Measurements from ENCODE around the gene TNFAIP8.

Gene TNFAIP8

GRCh38 chr5:119404033-119404432 lies 48.2 kb downstream of the TNFAIP8 start:
- TF ChIP-seq TCF12 (IDR thresholded peaks at IDR 0.05; ENCODE audit: low read depth): no peak
- TF ChIP-seq, protein P1, sequence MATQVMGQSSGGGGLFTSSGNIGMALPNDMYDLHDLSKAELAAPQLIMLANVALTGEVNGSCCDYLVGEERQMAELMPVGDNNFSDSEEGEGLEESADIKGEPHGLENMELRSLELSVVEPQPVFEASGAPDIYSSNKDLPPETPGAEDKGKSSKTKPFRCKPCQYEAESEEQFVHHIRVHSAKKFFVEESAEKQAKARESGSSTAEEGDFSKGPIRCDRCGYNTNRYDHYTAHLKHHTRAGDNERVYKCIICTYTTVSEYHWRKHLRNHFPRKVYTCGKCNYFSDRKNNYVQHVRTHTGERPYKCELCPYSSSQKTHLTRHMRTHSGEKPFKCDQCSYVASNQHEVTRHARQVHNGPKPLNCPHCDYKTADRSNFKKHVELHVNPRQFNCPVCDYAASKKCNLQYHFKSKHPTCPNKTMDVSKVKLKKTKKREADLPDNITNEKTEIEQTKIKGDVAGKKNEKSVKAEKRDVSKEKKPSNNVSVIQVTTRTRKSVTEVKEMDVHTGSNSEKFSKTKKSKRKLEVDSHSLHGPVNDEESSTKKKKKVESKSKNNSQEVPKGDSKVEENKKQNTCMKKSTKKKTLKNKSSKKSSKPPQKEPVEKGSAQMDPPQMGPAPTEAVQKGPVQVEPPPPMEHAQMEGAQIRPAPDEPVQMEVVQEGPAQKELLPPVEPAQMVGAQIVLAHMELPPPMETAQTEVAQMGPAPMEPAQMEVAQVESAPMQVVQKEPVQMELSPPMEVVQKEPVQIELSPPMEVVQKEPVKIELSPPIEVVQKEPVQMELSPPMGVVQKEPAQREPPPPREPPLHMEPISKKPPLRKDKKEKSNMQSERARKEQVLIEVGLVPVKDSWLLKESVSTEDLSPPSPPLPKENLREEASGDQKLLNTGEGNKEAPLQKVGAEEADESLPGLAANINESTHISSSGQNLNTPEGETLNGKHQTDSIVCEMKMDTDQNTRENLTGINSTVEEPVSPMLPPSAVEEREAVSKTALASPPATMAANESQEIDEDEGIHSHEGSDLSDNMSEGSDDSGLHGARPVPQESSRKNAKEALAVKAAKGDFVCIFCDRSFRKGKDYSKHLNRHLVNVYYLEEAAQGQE (IDR thresholded peaks at IDR 0.05; ENCODE audit: low read depth): no peak
- TF ChIP-seq NFIC (IDR thresholded peaks at IDR 0.05): no peak
- no peak for TF ChIP-seq ZBTB7A (IDR thresholded peaks at IDR 0.05; ENCODE audit: low read depth)
- TF ChIP-seq FOXM1 (IDR thresholded peaks at IDR 0.05; ENCODE audit: borderline replicate concordance, low read depth): no peak
- no peak for TF ChIP-seq TAF1 (IDR thresholded peaks at IDR 0.05; ENCODE audit: low read depth)

DNA sequence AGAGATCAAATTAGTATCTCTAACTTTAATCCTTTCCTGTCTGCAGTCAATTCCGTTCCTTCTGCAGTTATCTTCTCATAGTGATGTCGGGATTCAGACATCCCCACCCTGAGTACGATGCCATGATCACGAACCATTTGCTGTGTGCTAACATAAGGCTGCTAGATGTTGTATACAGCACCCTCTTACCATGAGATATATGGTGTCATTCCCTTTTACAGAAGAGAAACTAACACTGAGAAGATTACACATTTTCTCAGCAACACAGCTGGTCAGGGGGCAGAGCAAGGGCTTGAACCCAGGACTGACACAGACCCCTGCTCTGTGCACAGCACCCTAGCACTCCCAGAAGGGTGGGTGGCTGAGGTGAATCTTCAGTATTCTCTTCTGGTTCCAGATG lies 49.6 kb downstream of the TNFAIP8 start:
- TF ChIP-seq, protein P1 (IDR thresholded peaks at IDR 0.05; ENCODE audit: low read depth): no peak
- no peak for TF ChIP-seq EP300 (IDR thresholded peaks at IDR 0.05; ENCODE audit: borderline replicate concordance)
- TF ChIP-seq TEAD4 (IDR thresholded peaks at IDR 0.05): no peak

GRCh38 chr5:119406551-119407110 lies 50.8 kb downstream of the TNFAIP8 start:
- TF ChIP-seq TCF12 (IDR thresholded peaks at IDR 0.05; ENCODE audit: low read depth) (no peak), MAX (IDR thresholded peaks at IDR 0.05) (no peak), ZBTB7A (IDR thresholded peaks at IDR 0.05; ENCODE audit: low read depth) (no peak), TAF1 (IDR thresholded peaks at IDR 0.05; ENCODE audit: low read depth) (no peak), YY1 (IDR thresholded peaks at IDR 0.05; ENCODE audit: low read depth) (no peak), NFIC (IDR thresholded peaks at IDR 0.05) (no peak), CEBPB (IDR thresholded peaks at IDR 0.05) (no peak), CREB1 (IDR thresholded peaks at IDR 0.05; ENCODE audit: low read depth) (no peak)

GRCh38 chr5:119409235-119409815 lies 53.5 kb downstream of the TNFAIP8 start:
- no peak for TF ChIP-seq YY1 (IDR thresholded peaks at IDR 0.05; ENCODE audit: low read depth)
- no peak for TF ChIP-seq CEBPB (IDR thresholded peaks at IDR 0.05)
- 0 out of 2 replicates have a peak, but pooled peaks have one; percentile 5 for TF ChIP-seq RAD21 (IDR thresholded peaks at IDR 0.05; ENCODE audit: low read depth)

- TF ChIP-seq MAX (IDR thresholded peaks at IDR 0.05) (no peak), CEBPB (IDR thresholded peaks at IDR 0.05) (no peak), RAD21 (IDR thresholded peaks at IDR 0.05; ENCODE audit: low read depth) (no peak), ZBTB7A (IDR thresholded peaks at IDR 0.05; ENCODE audit: low read depth) (no peak), USF1 (IDR thresholded peaks at IDR 0.05) (no peak), YY1 (IDR thresholded peaks at IDR 0.05; ENCODE audit: low read depth) (no peak), CREB1 (IDR thresholded peaks at IDR 0.05; ENCODE audit: low read depth) (no peak)
- TF ChIP-seq, protein P1 (IDR thresholded peaks at IDR 0.05; ENCODE audit: low read depth): no peak
Measured at GRCh38 chr5:119410448-119411159, 54.8 kb downstream of the TNFAIP8 start.
